HG02852 (cell line): Measurements from ENCODE around the gene PAM.

ENCODE experiments used
- ATAC-seq: cut with Tn5 transposase; IDR thresholded peaks from one replicate; pipeline ENCODE4 v1.9.1; 2021; ENCODE audit warnings: mild to moderate bottlenecking, moderate library complexity; ENCODE audit not compliant: unreplicated experiment

The PAM gene

DNA sequence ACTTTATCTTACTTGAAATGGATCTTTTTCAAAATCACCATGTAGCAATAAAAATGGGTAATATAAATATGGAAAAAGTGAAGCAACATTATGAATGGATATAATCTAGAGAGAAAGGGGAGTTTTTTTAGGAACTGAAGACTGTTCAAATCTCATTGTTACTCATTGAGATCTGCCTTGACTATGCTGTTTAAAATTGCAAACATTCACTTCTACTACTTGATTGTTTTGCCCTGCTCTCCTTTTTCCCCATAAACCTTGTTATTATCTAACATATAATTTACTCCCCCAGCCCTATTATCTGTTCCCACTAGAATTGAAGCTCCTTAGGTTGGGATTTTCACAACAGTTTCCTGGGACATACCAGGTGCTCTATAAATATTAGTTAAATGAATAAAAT lies 22.0 kb downstream of the PAM start:
- ATAC-seq = no peak

DNA sequence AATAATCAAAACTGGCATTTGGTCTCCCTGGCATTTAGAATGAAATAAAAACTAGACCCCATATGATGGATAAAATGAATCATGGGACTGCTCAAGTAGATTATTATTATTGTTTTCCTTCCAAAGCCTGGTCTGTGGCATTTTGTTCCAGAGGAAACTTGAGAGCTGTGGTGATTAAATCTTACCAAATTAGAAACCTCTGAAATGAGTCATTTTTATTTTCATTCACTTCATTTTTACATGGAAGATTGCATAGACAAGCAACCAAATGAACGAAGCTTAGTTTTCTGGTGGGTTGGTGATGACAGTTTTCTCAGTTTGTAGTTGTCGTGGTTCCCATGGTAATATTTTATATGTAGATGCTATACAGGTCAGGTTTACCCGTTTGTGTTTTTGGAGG lies 23.4 kb downstream of the PAM start:
- peak; percentile 46 for ATAC-seq

DNA sequence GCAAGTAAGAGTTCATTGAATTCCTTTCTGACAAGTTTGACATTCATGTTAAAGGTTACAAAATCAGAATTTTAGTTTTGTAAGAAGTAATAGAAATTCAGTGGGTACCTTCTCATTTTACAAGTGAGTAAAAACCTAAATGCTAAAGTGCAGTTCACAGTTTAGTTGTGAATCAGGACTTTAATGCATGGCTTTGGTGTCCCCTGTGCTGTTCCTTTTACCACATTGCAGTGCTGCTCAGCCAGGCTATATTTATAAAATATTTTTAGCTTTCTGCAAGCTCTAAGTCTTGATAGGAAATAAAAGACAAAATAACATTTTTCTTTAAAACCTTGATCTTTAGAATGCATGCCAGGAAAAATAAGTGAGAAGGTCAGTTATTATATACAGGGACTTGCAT lies 26.3 kb downstream of the PAM start:
- ATAC-seq = no peak

DNA sequence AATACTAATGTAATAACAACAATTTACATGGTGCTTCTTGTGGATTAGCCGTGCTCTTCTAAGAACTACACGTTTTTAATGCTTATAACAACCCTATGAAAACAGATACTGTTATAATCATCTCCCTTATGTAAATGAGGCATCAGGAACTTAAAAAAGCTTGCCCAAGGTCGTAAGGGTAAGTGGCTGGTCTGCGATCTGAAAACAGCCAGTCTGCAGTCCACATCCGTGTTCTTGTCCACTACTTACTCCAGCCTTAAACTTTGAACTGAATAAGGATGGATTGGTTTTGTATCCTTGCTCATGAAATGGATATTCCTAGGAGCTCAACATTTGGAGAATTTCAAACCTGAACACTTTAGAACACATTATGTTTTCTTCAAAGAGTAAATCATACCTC lies 26.7 kb downstream of the PAM start:
- no peak for ATAC-seq

DNA sequence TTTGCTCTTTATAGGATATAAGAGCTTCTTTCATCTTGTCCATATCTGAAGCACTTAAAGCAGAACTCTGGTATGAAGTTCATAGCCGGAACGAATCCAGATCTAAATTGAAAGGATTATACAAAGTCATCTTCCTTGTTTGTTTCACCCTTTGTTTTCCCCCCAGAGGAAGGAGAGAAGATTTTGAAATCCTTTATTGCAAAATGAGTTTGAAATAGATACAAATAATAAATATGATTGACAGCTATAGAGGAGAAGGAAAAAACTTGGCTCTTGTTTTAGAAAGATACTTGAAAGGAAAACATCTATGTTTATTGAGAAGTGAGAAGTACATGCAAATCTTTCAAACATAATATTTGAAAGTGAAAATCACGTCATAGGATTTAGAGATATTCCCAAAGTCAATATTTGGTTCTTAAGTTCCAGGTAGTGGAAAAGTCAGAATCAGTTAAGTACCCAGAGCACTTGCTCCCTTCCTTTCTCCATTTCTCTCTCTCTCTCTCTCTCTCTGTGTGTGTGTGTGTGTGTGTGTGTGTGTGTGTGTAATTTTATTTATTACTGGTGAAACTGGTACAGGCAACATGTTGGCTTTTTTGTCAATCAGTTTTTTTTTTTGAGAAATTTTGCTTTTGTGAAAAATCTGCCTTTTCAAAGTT lies 27.2 kb downstream of the PAM start:
- no peak for ATAC-seq

DNA sequence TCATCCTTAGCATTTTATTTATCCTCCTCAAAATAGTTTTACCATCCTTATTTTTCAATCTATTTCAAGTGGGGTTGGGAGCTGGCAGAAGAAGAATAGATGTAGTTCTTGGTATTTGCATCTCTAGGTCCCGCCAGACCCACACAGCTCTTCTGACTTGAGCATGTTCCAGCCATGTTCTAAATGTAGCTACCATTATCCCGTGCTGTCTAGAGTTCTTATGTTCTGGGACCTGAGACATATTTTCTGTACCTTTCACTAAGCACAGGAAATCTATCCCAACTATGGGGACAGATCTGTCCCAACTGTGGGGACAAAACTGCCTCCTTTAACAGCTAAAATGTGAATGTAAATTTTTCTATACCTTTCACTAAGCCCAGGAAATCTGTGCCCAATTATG lies 32.0 kb downstream of the PAM start:
- no peak for ATAC-seq

DNA sequence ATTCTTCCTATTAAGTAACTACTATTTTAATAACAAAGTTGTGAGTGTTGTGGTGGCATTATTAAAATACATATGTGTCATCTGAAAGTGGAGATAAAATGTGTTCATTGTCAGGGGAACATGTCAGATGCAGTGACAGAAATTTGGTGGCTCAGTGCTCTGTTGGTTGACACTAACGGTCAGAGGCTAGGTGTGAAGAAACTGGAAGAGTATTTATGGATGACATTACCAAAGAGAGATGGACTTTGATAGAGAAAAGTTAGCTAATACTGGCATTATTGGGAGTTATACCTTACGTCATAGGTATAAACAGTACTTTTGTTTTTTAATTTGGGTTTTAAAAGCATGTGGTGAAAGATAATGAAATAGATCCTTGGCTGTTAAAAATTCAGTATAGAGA lies 33.7 kb downstream of the PAM start:
- ATAC-seq = no peak

DNA sequence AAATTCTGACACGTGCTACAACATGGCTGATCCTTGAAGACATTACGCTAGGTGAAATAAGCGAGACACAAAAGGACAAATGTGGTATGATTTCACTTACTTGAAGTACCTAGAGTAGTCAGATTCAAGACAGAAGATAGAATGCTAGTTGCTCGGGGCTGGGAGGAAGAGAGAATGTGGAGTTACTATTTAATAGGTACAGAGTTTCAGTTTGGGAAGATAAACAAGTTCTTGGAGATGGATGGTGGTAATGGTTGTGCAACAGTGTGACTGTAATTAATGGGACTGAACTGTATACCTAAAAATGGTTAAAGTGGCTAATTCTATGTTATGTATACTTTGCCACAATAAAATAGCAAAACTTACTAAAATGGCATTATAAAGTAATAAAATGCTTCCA lies 34.4 kb downstream of the PAM start:
- ATAC-seq = no peak

DNA sequence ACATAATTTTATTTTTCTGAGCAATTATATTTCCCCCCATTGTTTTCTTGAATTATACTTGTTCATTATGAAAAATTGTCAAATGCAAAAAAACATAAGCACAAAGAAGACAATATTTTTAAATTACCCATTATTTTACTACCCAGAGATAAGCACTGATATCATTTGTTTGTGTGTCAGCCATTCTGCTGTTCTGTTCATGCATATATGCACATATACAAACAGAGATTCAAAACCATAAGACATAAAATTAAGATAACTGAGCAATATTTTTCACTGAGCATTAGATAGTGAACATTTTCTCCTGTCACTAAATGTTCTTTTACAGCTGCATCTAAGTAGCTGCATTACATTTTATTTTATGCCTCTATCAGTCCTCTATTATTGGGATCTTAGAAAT lies 35.6 kb downstream of the PAM start:
- no peak for ATAC-seq

DNA sequence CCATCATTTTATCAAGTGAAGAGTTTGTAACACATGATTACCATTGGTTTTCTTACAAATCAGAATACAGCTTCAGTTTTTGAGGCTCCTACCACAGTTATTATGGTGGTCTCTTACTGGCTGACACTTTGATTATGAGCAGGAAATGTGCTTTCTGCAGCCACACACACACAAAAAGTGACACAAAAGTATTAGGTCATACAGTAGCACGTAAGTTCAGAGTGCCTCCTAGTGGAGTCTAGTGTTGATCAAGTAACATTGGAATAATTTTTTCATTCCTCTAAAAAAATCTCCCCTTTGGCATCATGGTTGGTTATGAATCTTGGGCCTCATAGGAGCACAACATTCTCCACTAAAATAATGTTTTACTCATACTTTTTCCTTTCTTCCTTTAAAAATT lies 37.6 kb downstream of the PAM start:
- no peak for ATAC-seq

DNA sequence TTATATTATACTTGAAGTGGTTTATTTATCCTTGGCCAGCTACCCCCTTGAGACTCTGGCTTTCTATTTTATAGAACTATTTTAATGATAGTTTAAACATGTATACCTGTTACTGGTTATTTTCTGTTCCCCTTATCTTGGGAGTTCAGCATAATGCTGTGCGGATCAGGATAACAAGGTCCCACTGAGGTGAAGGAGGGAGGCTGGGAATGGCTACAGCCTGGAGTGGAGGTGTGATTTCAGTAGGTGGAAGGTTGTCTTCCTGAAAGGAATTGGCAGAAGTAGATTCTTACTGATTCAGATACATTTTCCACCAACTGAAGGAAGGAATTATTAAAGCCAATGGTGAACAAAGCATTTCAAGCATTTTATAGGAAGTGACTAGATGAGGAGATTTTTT lies 38.9 kb downstream of the PAM start:
- ATAC-seq = no peak

DNA sequence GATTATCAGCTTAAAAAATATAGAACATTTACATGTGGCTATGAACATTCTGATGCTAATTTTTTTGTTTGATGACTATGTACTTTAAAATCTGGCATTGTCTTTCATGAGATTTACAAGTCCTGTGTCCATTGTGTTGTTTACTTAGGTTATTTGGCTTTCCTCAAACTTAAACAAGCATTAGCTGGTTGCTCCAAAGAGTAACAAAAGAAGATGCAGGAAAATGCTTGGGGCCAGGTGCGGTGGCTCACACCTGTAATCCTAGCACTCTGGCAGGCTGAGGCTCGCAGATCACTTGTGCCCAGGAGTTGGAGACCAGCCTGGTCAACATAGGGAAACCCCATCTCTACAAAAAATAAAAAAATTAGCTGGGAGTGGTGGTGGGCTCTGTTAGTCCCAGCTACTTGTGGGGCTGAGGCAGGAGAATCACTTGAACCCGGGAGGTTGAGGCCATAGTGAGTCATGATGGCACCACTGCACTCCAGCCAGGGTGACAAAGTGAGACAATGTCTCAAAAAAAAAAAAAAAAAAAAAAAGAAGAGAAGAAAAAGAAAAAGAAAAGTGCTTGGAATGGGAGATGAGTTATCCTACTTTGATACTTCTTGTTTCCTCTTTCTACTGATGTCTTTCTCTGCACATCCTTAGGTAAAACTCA lies 39.7 kb downstream of the PAM start:
- no peak for ATAC-seq

DNA sequence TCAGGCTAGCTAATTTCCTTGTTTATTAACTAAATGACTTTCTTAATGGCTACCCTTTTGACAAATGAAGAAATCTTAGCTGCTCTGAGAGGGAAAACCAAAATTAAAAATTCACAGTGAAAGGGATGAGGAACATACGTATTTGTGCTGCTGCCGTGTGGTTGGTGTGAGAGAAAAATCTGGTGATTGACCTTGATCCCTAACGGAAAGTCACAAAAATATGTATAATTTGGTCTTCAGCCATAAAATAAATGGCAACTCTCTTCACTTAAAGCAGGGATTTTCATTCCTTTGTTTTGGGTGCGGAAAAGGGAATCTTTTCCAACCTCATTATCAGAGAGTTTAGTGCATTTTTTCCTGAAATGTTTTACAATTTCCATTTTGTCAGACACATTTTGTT lies 40.4 kb downstream of the PAM start:
- ATAC-seq = no peak

DNA sequence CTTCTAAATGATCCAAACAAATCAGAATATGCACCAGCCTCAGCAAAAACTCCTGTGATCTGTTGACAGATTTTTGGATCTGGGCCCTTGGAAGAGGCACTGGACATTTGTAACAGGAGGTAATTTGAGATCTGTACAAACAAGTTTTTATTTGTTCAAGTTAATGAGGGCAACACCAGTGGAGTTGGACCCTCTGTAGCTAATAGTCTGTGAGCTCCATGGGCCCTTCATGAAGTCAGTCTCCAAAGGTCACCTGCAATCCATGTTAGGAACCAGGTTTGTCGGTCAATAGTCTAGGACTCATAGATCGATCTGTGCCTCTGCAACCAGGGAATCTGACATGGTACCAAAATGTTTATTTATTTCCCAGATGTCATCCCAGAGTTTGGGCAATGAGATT lies 40.9 kb downstream of the PAM start:
- ATAC-seq = no peak

DNA sequence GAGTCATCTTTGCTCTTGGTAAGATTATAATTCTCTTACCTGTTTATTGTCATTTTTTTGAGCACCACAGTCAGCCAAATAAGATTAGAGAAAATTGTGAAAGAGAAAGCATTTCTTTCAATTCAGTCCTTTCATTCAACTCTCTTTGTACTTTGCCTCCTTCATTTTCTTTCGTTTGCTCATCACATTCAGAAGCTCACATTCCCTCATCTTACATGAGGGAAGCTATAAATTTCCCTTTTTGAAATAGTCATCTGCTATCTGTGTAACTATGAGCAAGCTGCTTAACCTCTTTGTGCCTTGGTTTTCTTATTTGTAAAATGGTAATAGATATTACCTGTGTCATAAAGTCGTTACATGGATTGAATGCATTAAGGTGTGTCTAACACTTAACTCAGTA lies 41.4 kb downstream of the PAM start:
- no peak for ATAC-seq

DNA sequence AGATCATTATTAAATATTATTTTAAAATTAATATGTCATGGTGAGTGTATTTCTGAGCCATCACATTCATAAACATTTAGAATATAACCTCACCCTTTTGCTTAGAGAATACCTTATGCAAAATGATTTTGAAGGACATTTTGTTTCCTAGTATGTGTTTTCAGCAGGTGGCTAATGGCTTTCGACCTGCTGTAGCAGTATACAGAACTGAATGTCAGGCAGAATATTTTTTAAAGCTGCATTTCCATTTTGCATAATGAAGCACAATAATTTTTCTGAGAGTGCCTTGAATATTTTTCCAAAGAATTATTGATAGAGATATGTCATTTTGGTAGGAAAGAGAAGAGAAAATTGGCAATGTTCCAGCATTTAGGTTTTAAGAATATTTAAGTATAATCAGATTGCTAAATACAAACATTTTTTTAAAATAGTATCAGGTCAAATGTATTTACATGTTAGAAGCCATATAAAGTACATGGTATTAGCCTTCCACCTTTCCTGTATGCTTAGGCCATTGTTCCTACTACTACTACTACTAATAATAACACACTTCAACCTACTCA lies 42.3 kb downstream of the PAM start:
- ATAC-seq = no peak

DNA sequence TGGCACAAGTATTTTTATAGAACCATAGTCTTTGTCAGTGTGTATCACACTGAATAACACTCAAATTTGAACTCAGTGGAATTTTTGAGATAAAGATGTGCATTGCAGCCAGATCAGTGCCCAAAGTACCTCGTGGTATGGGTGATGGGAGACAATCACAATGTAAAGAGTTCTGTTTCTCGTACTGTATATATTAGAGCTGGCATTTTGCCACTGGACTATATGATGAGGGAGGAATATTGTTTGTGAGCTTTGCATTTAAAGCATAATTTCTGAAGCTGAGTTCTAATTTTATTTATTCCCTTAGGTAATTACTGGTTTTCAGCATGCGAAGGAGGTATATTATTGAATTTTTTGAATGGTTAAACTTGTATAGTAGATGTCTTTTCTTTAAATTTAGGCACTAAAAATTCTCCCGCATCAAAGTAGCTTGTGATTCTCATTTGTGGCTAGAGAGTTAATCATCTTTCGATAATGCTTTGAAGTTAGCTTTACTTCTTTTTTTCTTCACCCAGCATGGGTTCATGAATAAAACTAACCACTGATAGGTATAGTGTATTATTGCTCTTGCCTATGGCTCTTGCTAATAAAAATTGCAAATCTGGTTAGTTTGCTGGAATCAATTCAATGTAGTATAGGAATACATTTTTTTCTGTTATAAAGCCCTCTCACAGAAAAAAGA lies 43.1 kb downstream of the PAM start:
- ATAC-seq = no peak

DNA sequence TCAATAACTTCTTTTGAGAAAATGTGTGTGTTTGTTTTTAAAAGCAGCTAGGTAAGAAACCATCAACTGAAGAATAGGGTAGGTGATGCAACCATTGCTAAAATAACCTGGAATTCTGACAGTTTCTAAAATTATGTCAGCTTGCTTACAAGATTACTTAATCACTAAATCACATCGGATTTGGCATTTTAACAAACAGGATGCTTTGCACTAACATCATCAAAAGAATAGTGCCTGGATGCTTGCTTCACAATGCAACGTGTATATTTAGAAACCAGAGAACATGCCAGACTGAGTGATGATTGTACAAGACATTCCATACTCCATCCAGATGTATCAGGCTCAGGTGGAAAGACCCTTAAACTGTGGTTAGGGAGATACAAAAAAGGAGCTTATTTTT lies 43.9 kb downstream of the PAM start:
- ATAC-seq = no peak

DNA sequence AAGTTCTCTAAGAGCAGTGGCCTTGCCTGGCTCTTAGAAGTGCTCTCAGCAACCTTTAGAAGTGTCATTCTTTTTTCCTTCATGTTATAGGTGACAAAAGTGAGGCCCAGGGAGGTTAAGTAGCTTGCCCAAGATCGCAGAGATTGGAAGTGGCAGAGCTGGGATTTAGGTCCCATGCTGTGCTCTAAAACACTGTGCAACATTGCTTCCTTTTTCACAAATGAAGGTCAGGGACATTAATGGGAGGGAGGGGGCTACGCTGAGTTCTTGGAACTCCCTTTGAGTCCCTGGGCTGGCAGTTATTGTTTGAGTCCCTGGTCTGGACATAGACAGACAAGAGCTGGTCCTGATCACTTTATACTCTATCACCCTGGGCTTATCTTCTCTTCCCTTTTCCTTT lies 45.3 kb downstream of the PAM start:
- ATAC-seq = no peak

DNA sequence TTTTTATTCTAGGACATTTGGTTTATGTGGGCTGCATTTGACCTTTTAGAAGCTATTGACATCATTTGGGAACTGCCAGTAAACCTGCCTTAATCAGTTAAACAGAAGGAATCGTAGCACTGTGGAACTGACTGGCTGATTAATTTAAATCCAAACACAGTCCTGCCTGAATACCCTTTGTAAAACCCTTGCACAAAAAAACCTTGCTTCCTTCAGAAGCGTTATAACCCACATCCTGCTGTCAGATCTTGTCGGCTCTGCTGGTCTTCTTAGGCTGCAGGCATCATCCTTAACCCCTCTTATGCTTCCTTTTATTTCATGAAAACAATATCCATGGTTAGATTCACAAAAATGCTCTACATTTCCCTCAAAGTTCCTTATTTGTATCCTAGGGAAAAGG lies 46.3 kb downstream of the PAM start:
- ATAC-seq = no peak

DNA sequence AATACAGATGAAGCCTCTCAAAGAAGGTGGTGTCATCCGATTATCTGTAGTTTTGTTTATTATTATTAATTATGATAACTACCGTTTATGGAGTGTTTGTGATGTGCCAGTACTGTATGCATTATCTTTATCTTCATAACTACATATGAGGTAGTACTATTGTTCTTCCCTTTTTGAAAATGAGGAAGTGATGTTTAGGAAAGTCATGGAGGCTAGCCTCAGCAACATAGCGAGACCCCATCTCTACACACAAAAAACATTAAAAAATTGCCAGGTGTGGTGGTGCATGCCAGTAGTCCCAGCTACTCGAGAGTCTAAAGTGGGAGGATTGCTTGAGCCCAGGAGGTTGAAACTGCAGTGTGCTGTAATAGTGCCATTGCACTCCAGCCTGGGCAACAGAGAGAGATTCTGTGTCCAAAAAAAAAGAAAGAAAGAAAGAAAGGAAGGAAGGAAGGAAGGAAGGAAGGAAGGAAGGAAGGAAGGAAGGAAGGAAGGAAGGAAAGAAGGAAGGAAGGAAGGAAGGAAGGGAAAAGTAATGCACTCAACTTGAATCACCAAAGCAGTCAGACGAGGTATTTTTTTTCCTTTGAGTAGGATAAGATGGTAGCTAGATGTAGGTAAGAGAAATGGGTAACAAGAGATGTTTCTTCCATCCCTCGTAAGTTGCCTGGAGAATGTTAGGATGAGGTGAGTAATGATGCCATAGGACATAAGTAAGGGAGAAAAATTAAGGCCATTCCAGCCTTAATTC lies 47.8 kb downstream of the PAM start:
- ATAC-seq = no peak
